GM21381 (cell line): ENCODE measurements around the gene NUB1.

Experiments
- ATAC-seq: cut with Tn5 transposase; IDR thresholded peaks from one replicate; pipeline ENCODE4 v1.9.1; 2021; ENCODE audit warnings: mild to moderate bottlenecking, moderate library complexity; ENCODE audit not compliant: unreplicated experiment

Gene NUB1

GRCh38 chr7:151342102-151342646 is 562 bp downstream of the NUB1 start:
- ATAC-seq: peak; percentile 52

- no peak for ATAC-seq
Measured at GRCh38 chr7:151342811-151343210, 1.2 kb downstream of the NUB1 start.

GRCh38 chr7:151343516-151343915 is 1.9 kb downstream of the NUB1 start:
- no peak for ATAC-seq

- no peak for ATAC-seq
Measured at GRCh38 chr7:151345576-151346469, 4.2 kb downstream of the NUB1 start.

GRCh38 chr7:151346470-151346769 is 4.8 kb downstream of the NUB1 start:
- ATAC-seq: no peak

GRCh38 chr7:151347200-151347599 is 5.6 kb downstream of the NUB1 start:
- no peak for ATAC-seq

GRCh38 chr7:151348970-151349369 is 7.4 kb downstream of the NUB1 start:
- ATAC-seq: no peak

- peak; percentile 41 for ATAC-seq
Measured at GRCh38 chr7:151349507-151349853, 7.9 kb downstream of the NUB1 start.

- no peak for ATAC-seq
Measured at GRCh38 chr7:151351027-151351426, 9.4 kb downstream of the NUB1 start.

GRCh38 chr7:151351967-151352366 is 10.4 kb downstream of the NUB1 start:
- ATAC-seq: peak; percentile 43

- no peak for ATAC-seq
Measured at GRCh38 chr7:151352512-151352911, 10.9 kb downstream of the NUB1 start.

GRCh38 chr7:151361193-151361959 is 19.8 kb downstream of the NUB1 start:
- ATAC-seq: no peak

GRCh38 chr7:151363182-151363581 is 21.6 kb downstream of the NUB1 start:
- no peak for ATAC-seq

- no peak for ATAC-seq
Measured at GRCh38 chr7:151366166-151366879, 24.7 kb downstream of the NUB1 start.

GRCh38 chr7:151366880-151367222 is 25.2 kb downstream of the NUB1 start:
- no peak for ATAC-seq

GRCh38 chr7:151367284-151367683 is 25.7 kb downstream of the NUB1 start:
- no peak for ATAC-seq

- ATAC-seq: peak; percentile 88
Measured at GRCh38 chr7:151368136-151368571, 26.5 kb downstream of the NUB1 start.

GRCh38 chr7:151371266-151371665 is 29.7 kb downstream of the NUB1 start:
- no peak for ATAC-seq

GRCh38 chr7:151372612-151373265 is 31.1 kb downstream of the NUB1 start:
- no peak for ATAC-seq

GRCh38 chr7:151373599-151373998 is 32.0 kb downstream of the NUB1 start:
- ATAC-seq: no peak

GRCh38 chr7:151374139-151374538 is 32.5 kb downstream of the NUB1 start:
- no peak for ATAC-seq
